ENCODE results near the gene EFR3B.
"Not testable (repeated sequence)": the region's sequence is repeated elsewhere in the genome, so short reads cannot be mapped to it uniquely, and the experiment has no call there.

Gene EFR3B

GRCh38 chr2:25131253-25131566 lies 89.3 kb downstream of the EFR3B start:
- Mint-ChIP-seq H3K36me3 (no peaks in the 10 kb centered on the region), H3K4me1 (peaks cover 10% of the 10 kb centered on the region), H3K9me3 (no peaks in the 10 kb centered on the region), H3K4me3 (peak overlapping the region; percentile 58), H3K27ac (no peak overlapping the region)
- DNase-seq (ENCODE audit: low spot score in 2 of 2) (no peak), ATAC-seq (no peak)

DNA sequence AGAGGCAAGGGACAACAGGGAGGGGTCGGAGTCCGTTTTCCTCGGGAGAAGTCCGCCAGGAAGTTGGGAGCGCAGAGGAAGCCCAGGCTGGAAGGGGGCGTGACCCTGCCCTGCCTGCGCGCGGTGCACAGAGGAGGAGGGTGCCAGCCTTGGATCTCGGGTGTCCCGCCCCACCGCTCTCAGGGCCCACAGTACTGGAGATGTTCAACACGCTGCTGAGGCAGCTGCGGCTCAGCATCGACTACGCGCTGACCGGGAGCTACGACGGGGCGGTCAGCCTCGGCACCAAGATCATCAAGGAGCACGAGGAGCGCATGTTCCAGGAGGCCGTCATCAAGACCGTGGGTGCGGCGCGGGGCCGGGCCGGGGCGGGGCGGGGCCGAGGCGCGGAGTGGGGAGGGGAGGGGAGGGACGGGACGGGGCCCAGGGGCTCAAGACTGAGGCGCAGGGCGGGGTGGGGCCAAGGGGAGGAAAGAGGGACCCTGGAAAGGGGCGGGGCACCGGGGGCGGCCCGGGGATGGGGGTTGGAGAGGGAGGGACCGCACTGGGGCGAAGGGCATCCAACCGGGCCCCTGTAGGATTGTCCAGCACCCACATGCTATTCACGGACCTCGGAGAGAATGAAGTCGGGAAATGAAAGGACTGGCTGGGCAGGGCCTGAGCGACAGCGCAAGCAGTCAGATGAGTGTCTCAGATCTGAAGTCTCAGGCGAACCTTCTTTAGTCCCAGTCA lies 89.9 kb downstream of the EFR3B start:
- Mint-ChIP-seq H3K36me3 (no peaks in the 10 kb centered on the region), H3K9me3 (no peaks in the 10 kb centered on the region), H3K4me3 (peak overlapping the region; percentile 58), H3K27ac (no peak overlapping the region), H3K4me1 (peaks cover 10% of the 10 kb centered on the region)
- ATAC-seq (peak; percentile 44), DNase-seq (ENCODE audit: low spot score in 2 of 2) (no peak)

DNA sequence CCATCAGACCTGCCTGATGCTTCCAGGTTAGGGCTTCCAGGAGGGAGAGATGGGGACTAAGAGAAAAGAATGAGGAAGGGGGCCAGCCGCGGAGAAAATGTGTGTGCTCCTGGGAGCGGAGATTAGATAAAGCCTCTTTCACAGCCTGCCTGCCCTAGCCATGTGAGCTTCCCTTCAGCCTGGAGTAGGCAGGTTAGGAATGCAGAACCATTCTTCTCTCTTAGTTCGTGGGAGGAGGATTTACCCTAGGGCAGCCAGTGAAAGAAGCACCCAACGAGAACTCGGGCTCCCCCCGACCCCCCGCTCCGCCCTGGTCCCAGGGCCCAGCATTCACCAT lies 90.4 kb downstream of the EFR3B start:
- Mint-ChIP-seq H3K4me3 (peak overlapping the region; percentile 58), H3K4me1 (peaks cover 10% of the 10 kb centered on the region), H3K9me3 (no peaks in the 10 kb centered on the region), H3K36me3 (no peaks in the 10 kb centered on the region), H3K27ac (no peak overlapping the region)
- no peak for ATAC-seq
- DNase-seq (ENCODE audit: low spot score in 2 of 2) = no peak

GRCh38 chr2:25132693-25133092 lies 90.8 kb downstream of the EFR3B start:
- Mint-ChIP-seq H3K27ac (no peak overlapping the region), H3K36me3 (no peaks in the 10 kb centered on the region), H3K4me1 (peaks cover 10% of the 10 kb centered on the region), H3K9me3 (no peaks in the 10 kb centered on the region), H3K4me3 (no peak overlapping the region)
- ATAC-seq (no peak), DNase-seq (ENCODE audit: low spot score in 2 of 2) (no peak)

GRCh38 chr2:25140535-25140934 lies 98.7 kb downstream of the EFR3B start:
- not testable (repeated sequence) for H3K9me3 Mint-ChIP-seq; H3K27ac Mint-ChIP-seq; DNase-seq (ENCODE audit: low spot score in 2 of 2); H3K36me3 Mint-ChIP-seq; H3K4me3 Mint-ChIP-seq; H3K4me1 Mint-ChIP-seq; ATAC-seq

- DNase-seq (ENCODE audit: low spot score in 2 of 2) (no peak), ATAC-seq (no peak)
- peaks cover 7% of the 10 kb centered on the region for H3K4me1 Mint-ChIP-seq
- H3K4me3 Mint-ChIP-seq = no peak overlapping the region
- H3K36me3 Mint-ChIP-seq = no peaks in the 10 kb centered on the region
- no peaks in the 10 kb centered on the region for H3K9me3 Mint-ChIP-seq
- H3K27ac Mint-ChIP-seq = no peak overlapping the region
These were observed 99.2 kb downstream of the EFR3B start for GRCh38 chr2:25141120-25141519.

DNA sequence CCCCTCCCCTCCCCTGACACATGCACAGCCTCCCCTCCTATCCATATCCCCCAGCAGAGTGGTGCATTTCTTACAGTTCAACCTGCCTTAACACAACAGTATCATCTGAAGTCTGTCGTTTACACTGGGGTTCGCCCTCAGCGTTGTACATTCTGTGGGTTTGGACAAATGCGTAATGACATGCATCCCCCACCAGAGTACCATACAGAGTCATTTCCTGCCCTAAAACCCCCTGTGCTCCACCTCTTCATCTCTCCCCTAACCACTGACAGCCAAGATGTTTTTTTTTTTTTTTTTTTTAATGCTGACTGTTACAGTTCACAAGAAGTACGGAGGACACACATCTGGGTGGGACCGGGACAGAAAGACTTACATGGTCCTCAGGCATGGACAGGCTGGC lies 103.9 kb downstream of the EFR3B start:
- Mint-ChIP-seq H3K27ac (peak overlapping the region; percentile 37), H3K9me3 (no peaks in the 10 kb centered on the region), H3K36me3 (no peaks in the 10 kb centered on the region), H3K4me1 (peaks cover 14% of the 10 kb centered on the region), H3K4me3 (no peak overlapping the region)
- peak; percentile 90 for ATAC-seq
- DNase-seq (ENCODE audit: low spot score in 2 of 2) = no peak

- ATAC-seq (no peak), DNase-seq (ENCODE audit: low spot score in 2 of 2) (no peak)
- no peak overlapping the region for H3K4me3 Mint-ChIP-seq
- H3K27ac Mint-ChIP-seq = no peak overlapping the region
- H3K36me3 Mint-ChIP-seq = no peaks in the 10 kb centered on the region
- no peaks in the 10 kb centered on the region for H3K9me3 Mint-ChIP-seq
- peaks cover 14% of the 10 kb centered on the region for H3K4me1 Mint-ChIP-seq
These were observed 105.0 kb downstream of the EFR3B start for GRCh38 chr2:25146896-25147295.

DNA sequence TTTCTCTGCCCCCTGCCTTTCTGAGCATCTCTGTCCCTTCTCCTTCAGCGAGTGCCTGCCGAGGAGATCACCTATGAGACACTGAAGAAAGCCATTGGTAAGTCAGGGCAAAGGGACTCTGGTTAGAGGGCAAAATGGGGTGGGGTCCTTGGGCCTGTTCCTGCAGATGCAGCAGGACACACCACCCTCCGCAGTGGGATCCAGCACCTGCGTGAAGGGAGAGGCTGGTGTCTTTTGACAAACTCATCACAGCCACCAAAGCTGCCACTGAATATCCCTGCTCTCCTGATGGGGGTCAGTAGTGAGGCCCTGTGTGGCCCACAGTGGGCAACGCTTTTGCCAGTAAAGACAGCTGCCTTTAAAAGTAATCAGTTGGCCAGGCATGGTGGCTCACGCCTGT lies 107.8 kb downstream of the EFR3B start:
- no peaks in the 10 kb centered on the region for H3K9me3 Mint-ChIP-seq
- H3K4me3 Mint-ChIP-seq = no peak overlapping the region

DNA sequence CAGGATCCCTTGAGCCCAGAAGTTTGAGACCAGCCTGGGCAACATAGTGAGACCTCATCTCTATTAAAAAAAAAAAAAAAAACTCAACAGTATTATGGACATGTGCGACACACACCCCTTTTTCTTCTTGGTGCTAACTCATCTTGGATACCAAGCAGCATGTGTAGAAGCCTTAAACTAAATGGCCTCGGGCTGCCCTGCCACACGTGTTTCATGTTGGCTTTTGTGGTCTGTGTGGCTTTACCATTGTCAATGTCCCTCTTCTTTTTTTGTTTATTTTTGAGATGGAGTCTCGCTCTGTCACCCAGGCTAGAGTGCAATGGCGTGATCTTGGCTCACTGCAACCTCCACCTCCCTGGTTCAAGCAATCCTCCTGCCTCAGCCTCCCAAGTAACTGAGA lies 109.1 kb downstream of the EFR3B start:
- DNase-seq (ENCODE audit: low spot score in 2 of 2); H3K9me3 Mint-ChIP-seq; H3K4me3 Mint-ChIP-seq; H3K27ac Mint-ChIP-seq; H3K4me1 Mint-ChIP-seq; H3K36me3 Mint-ChIP-seq; ATAC-seq: not testable (repeated sequence)

More for the DNA sequence above, 107.8 kb downstream of the EFR3B start:
- Mint-ChIP-seq H3K4me1 (peaks cover 14% of the 10 kb centered on the region), H3K27ac (no peak overlapping the region), H3K36me3 (no peaks in the 10 kb centered on the region)
- DNase-seq (ENCODE audit: low spot score in 2 of 2) = no peak
- no peak for ATAC-seq

DNA sequence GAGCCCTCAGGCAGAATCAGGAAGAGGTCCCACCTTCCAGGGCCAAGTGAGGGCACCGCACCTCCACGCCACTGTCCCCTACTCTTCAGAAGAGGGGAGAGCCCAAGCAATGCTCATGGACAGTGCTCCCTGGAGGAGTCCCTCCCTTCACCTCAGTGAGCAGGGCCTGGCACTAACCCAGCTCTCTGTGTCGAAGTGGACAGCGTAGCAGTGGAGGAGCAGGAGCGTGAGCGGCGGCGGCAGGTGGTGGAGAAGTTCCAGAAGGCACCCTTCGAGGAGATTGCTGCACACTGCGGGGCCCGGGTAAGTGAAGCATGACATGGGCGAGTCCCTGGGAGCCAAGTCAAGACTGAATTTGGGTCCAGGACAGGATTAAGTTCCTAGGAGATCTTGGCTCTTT lies 109.8 kb downstream of the EFR3B start:
- Mint-ChIP-seq H3K4me3 (no peak overlapping the region), H3K36me3 (no peaks in the 10 kb centered on the region), H3K27ac (no peak overlapping the region), H3K4me1 (peaks cover 3% of the 10 kb centered on the region), H3K9me3 (no peaks in the 10 kb centered on the region)
- no peak for DNase-seq (ENCODE audit: low spot score in 2 of 2)
- ATAC-seq = no peak

DNA sequence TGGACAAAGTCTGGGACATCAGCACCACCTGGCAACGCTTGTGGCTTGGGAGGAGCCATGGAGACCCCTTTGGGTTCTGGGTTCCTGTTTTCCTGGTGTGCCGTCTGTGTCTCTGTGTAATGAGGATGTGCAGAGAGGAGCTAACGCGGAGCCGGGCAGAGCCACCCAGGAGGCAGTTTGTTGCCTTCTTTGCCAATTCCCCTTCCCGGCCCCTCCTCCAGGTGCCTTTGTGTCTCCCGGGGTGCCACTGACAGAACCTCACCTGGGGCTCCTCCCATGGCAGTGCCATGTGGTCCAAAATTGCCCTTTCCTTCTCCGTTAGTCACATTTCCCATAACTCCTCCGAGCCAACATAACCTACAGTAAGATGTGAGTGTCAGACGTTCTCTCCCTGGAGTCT lies 113.5 kb downstream of the EFR3B start:
- Mint-ChIP-seq H3K9me3 (no peaks in the 10 kb centered on the region), H3K4me1 (peaks cover 10% of the 10 kb centered on the region), H3K36me3 (peaks cover 7% of the 10 kb centered on the region), H3K4me3 (no peak overlapping the region), H3K27ac (no peak overlapping the region)
- ATAC-seq (no peak), DNase-seq (ENCODE audit: low spot score in 2 of 2) (no peak)

GRCh38 chr2:25158096-25158852 lies 116.4 kb downstream of the EFR3B start:
- H3K4me1 Mint-ChIP-seq = peaks cover 10% of the 10 kb centered on the region
- ATAC-seq (no peak), DNase-seq (ENCODE audit: low spot score in 2 of 2) (no peak)
- H3K27ac Mint-ChIP-seq = no peak overlapping the region
- H3K9me3 Mint-ChIP-seq = no peaks in the 10 kb centered on the region
- H3K4me3 Mint-ChIP-seq = no peak overlapping the region
- H3K36me3 Mint-ChIP-seq = peaks cover 12% of the 10 kb centered on the region

DNA sequence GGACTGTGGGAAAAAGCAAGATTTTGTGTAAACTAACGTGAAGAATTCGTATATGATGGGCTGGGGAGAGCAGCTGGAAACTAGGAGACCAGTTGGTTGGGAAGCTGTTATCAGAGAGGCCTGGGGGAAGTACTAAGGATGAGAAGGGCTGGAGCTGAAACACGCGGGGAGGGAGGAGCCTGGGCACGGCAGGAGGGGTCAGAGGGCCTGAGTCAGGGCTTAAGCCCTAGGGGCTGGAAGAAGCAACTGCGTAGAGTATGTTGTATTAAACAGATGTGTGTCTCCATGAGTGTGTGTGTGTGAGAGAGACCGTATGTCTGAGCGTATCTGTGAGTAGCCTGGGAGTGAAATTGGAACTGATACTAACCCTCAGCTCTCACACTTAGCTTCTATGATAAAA lies 118.1 kb downstream of the EFR3B start:
- peaks cover 12% of the 10 kb centered on the region for H3K36me3 Mint-ChIP-seq
- no peak for DNase-seq (ENCODE audit: low spot score in 2 of 2)
- no peaks in the 10 kb centered on the region for H3K9me3 Mint-ChIP-seq
- H3K4me1 Mint-ChIP-seq = peaks cover 10% of the 10 kb centered on the region
- H3K27ac Mint-ChIP-seq = peak overlapping the region; percentile 27
- peak; percentile 43 for ATAC-seq
- peak overlapping the region; percentile 79 for H3K4me3 Mint-ChIP-seq

DNA sequence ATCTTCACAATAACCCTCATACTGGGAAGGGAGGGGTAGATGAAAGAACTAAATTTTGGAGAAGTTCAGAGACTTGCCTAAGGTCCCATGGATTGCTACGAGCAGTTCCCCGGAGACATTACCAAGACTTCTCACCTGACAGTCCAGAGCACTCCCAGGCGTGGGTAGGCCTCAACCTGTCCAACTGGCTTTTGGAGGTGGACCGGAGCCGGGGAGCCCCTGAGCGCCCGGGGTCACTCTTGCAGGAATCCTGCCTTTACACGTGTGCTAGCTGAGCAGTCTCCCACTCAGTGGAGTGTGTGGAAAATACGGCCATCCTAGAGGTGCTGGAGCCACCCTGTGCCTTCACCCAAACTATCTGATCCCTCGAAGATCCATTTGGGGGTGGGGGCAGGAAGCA lies 118.5 kb downstream of the EFR3B start:
- peak overlapping the region; percentile 93 for H3K27ac Mint-ChIP-seq
- peaks cover 12% of the 10 kb centered on the region for H3K36me3 Mint-ChIP-seq
- peak overlapping the region; percentile 79 for H3K4me3 Mint-ChIP-seq
- H3K4me1 Mint-ChIP-seq = peaks cover 10% of the 10 kb centered on the region
- H3K9me3 Mint-ChIP-seq = no peaks in the 10 kb centered on the region
- DNase-seq (ENCODE audit: low spot score in 2 of 2) (no peak), ATAC-seq (no peak)

DNA sequence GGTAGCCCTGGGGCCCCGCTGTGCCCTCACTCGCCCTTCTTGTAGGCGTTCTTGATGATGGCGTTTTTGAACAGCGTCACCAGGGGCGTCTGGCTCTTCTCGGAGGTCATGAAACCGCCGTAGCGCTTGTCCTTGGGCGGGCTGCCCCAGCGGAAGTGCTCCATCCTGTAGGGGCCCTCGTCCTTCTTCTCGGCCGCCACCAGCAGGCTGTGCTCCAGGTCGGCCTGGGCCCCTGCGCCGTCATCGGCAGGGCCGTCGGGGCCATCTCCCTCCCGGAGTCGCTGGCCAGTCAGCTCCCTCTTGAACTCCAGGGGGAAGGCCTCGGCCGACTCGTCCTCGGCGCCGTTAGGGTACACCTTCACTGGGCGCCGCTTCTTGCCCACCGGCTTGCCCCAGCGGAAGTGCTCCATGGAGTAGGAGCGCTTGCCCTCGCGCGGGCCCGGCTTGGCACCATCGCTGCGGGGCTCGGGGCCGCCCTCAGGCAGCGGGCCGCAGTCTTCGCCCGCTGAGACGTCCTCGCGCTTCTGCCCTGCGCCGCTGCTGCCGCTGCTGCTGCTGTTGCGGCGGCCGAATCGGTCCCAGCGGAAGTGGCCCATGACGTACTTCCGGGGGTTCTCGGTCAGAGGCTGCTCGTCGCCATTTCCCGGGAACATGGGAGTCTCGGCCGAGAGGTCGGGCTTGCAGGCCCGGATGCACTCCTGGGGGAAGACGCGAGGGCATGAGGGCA lies 119.3 kb downstream of the EFR3B start:
- Mint-ChIP-seq H3K9me3 (no peaks in the 10 kb centered on the region), H3K36me3 (peaks cover 12% of the 10 kb centered on the region), H3K27ac (peak overlapping the region; percentile 93), H3K4me3 (peak overlapping the region; percentile 79), H3K4me1 (peaks cover 19% of the 10 kb centered on the region)
- DNase-seq (ENCODE audit: low spot score in 2 of 2) (peak; percentile 42 to 67), ATAC-seq (peak; percentile 82)

All from stimulated activated effector memory CD8-positive, alpha-beta T cell treated with anti-CD3 and anti-CD28 coated beads, Interleukin-12 subunit alpha, Interleukin-12 subunit beta, amount 100 ng/mL, for 72 hours (primary cell).